ENCODE results near the gene PPM1G. TPM values are rescaled to one million over a fixed set of nuclear protein-coding genes. Genes with fewer than 3 reads are reported as not detected.

PPM1G gene
- total RNA-seq, 6 experiments from 2014 or later = 20.9 to 38.4 (median 24.2) TPM

- 36% methylated on average over 2 of the region's 3 CpGs for WGBS (ENCODE audit: insufficient coverage, low coverage, low lambda C conversion rate, missing lambda C conversion rate)
- no peak overlapping the region for H3K27ac ChIP-seq
- ATAC-seq (peak; percentile 22 to 80 (median 38)), DNase-seq (peak in 2 of 3 donors; percentile 47 to 63)
- no peak overlapping the region for H3K4me3 ChIP-seq
- no peaks in the 10 kb centered on the region for H3K9me3 ChIP-seq
- H3K36me3 ChIP-seq = peaks cover 0 to 18% (median 5%) of the 10 kb centered on the region in 4 donors
- TF ChIP-seq, protein P1, sequence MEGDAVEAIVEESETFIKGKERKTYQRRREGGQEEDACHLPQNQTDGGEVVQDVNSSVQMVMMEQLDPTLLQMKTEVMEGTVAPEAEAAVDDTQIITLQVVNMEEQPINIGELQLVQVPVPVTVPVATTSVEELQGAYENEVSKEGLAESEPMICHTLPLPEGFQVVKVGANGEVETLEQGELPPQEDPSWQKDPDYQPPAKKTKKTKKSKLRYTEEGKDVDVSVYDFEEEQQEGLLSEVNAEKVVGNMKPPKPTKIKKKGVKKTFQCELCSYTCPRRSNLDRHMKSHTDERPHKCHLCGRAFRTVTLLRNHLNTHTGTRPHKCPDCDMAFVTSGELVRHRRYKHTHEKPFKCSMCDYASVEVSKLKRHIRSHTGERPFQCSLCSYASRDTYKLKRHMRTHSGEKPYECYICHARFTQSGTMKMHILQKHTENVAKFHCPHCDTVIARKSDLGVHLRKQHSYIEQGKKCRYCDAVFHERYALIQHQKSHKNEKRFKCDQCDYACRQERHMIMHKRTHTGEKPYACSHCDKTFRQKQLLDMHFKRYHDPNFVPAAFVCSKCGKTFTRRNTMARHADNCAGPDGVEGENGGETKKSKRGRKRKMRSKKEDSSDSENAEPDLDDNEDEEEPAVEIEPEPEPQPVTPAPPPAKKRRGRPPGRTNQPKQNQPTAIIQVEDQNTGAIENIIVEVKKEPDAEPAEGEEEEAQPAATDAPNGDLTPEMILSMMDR (IDR thresholded peaks at IDR 0.05) = no peak
- intact Hi-C loops (cut with DNase I) = no loop called here
- H3K27me3 ChIP-seq = no peaks in the 10 kb centered on the region
- H3K4me1 ChIP-seq = no peaks in the 10 kb centered on the region
Measured at GRCh38 chr2:27446057-27446456, 36.7 kb upstream of the PPM1G start.

- Histone ChIP-seq H3K36me3 (peaks cover 0 to 23% (median 9%) of the 10 kb centered on the region in 4 donors), H3K27me3 (no peaks in the 10 kb centered on the region), H3K4me1 (no peaks in the 10 kb centered on the region), H3K9me3 (no peaks in the 10 kb centered on the region), H3K4me3 (no peak overlapping the region), H3K27ac (no peak overlapping the region)
- intact Hi-C loops (cut with DNase I) = no loop called here
- no peak for TF ChIP-seq POLR2A (IDR thresholded peaks at IDR 0.05)
- TF ChIP-seq, protein P1 (IDR thresholded peaks at IDR 0.05) = no peak
- ATAC-seq = no peak
- WGBS (ENCODE audit: insufficient coverage, low coverage, low lambda C conversion rate, missing lambda C conversion rate) = 80% methylated on average over 1 of the region's 8 CpGs
- no peak for DNase-seq
Measured at GRCh38 chr2:27445615-27446014, 36.2 kb upstream of the PPM1G start.

- H3K27me3 ChIP-seq = no peaks in the 10 kb centered on the region
- TF ChIP-seq POLR2A (IDR thresholded peaks at IDR 0.05) = no peak
- TF ChIP-seq, protein P1 (IDR thresholded peaks at IDR 0.05) = no peak
- H3K27ac ChIP-seq = no peak overlapping the region
- ATAC-seq = no peak
- peaks cover 0 to 27% (median 12%) of the 10 kb centered on the region in 4 donors for H3K36me3 ChIP-seq
- no peak for DNase-seq
- no peaks in the 10 kb centered on the region for H3K9me3 ChIP-seq
- intact Hi-C loops (cut with DNase I) = no loop called here
- no peak overlapping the region for H3K4me3 ChIP-seq
- no peaks in the 10 kb centered on the region for H3K4me1 ChIP-seq
- WGBS (ENCODE audit: insufficient coverage, low coverage, low lambda C conversion rate, missing lambda C conversion rate) = no CpG with 5 or more reads among the region's 8 CpGs
Measured at GRCh38 chr2:27445155-27445554, 35.8 kb upstream of the PPM1G start.

- ATAC-seq (peak in 2 of 4 donors; percentile 4 to 16), DNase-seq (no peak)
- Histone ChIP-seq H3K27me3 (no peaks in the 10 kb centered on the region), H3K4me1 (no peaks in the 10 kb centered on the region), H3K9me3 (no peaks in the 10 kb centered on the region), H3K4me3 (peak overlapping the region in 2 of 3 donors; percentile 38 to 49), H3K27ac (no peak overlapping the region), H3K36me3 (peaks cover 0 to 41% (median 21%) of the 10 kb centered on the region in 4 donors)
- WGBS (ENCODE audit: insufficient coverage, low coverage, low lambda C conversion rate, missing lambda C conversion rate) = no CpG with 5 or more reads among the region's 6 CpGs
- no peak for TF ChIP-seq POLR2A (IDR thresholded peaks at IDR 0.05)
- TF ChIP-seq, protein P1 (IDR thresholded peaks at IDR 0.05) = no peak
- intact Hi-C loops (cut with DNase I) = no loop called here
Measured at GRCh38 chr2:27442920-27443282, 33.5 kb upstream of the PPM1G start.
